Measurements from ENCODE around the gene ADGRF3.
"Not testable (repeated sequence)": the region's sequence is repeated elsewhere in the genome, so short reads cannot be mapped to it uniquely, and the experiment has no call there.

Gene ADGRF3

DNA sequence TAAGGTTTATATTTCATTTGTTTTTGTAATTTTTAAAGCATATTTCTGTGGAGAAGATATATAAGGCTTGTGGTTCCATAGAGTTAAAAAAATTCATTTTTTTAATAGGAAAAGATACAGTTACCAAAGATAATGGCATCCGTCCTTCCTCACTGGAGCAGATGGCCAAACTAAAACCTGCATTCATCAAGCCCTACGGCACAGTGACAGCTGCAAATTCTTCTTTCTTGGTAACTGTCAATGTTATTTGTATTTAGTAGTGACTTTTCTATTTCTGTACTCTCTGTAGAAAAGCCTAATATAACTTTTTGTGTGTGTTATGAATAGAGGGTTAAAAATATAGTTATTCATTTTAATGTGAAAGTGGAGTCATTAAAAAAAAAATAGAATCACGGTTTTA is 66.7 kb downstream of the ADGRF3 start:
- no peak for DNase-seq (ENCODE audit: low read depth)
- no peak overlapping the region for H3K4me3 ChIP-seq (ENCODE audit: low read length)
- TF ChIP-seq, protein P1, sequence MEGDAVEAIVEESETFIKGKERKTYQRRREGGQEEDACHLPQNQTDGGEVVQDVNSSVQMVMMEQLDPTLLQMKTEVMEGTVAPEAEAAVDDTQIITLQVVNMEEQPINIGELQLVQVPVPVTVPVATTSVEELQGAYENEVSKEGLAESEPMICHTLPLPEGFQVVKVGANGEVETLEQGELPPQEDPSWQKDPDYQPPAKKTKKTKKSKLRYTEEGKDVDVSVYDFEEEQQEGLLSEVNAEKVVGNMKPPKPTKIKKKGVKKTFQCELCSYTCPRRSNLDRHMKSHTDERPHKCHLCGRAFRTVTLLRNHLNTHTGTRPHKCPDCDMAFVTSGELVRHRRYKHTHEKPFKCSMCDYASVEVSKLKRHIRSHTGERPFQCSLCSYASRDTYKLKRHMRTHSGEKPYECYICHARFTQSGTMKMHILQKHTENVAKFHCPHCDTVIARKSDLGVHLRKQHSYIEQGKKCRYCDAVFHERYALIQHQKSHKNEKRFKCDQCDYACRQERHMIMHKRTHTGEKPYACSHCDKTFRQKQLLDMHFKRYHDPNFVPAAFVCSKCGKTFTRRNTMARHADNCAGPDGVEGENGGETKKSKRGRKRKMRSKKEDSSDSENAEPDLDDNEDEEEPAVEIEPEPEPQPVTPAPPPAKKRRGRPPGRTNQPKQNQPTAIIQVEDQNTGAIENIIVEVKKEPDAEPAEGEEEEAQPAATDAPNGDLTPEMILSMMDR (conservative IDR thresholded peaks at IDR 0.05; ENCODE audit: low read length): no peak

DNA sequence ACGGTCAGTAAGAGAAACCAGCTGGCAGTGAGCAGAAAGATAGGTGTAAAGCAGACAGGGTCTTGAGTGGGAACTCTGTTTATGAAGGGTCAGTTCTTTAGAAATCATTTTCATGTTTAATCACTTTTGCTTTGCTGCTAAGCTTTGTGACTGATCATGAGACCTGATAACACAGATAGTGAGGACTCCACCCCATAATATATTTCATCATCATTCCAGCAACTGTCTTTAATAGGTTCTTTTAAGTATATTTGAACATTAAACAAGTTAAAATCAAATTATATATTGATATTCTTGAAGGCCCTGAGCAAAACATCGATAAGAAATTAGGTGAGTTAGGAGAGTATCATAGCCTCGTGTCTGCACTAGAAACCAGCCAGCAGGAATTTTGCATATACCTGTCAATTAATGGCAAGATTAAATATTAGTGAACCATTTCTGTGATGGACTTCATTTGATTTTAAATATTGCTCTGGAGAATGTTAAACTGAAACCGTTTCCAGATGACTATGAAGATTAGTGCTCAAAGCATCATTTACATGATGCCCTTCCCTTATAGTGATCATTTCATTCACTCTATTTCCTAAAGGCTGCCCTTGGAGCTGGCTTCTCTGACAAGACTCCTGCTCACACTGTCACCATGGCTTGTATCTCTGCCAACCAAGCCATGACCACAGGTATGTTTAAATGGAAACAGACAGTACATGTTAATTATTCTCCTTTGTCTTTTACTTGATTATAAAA is 69.9 kb downstream of the ADGRF3 start:
- H3K4me3 ChIP-seq (ENCODE audit: low read length): no peak overlapping the region
- TF ChIP-seq, protein P1 (conservative IDR thresholded peaks at IDR 0.05; ENCODE audit: low read length): no peak

DNA sequence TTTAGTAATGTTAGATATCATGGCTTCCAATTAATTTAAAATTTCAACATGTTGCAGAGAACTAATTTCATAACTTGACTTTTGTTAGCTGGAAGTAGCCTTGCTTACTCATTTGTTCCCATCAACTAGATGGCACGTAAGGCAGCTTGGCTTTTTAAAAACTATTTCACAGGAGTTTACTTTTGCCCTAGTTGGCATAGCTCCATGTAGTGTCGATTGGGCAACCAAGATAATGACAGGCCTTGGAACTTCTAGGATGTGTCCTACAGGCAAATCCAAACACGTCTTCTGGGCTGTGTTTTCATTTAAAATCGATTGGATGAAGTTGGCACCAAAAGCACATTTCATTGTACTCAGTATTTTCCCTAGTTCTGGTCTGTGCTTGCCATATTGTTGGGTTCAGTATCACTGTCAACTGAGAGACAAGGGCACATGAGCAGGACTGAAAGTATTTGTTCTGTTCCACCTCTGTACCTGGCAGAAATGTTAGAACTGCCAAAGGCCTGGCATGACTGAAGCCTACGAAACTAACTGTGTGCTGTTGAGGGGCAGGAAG is 72.5 kb downstream of the ADGRF3 start:
- DNase-seq (ENCODE audit: low read depth): peak; percentile 99
- peak overlapping the region; percentile 16; the same call in 1 of the 2 replicates for H3K4me3 ChIP-seq (ENCODE audit: low read length)

More for the DNA sequence above, 69.9 kb downstream of the ADGRF3 start:
- no peak for DNase-seq (ENCODE audit: low read depth)

DNA sequence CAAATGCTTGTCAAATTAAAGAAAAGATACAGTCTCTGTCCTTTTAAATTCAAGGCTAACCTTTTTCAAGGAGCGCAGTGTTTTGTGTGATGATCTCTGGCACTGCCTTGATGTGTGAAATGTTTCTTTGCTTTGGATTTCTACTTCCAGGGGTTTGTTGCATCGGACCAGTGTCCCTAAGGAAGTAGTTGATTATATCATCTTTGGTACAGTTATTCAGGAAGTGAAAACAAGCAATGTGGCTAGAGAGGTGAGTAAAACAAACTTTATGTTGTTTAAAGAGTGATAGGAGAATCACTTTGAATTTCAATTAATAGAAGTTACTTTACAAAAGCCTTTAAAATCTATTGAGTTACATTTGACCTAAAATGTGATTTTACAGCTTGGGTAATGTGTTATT is 73.1 kb downstream of the ADGRF3 start:
- TF ChIP-seq, protein P1 (conservative IDR thresholded peaks at IDR 0.05; ENCODE audit: low read length): no peak
- no peak overlapping the region for H3K4me3 ChIP-seq (ENCODE audit: low read length)
- DNase-seq (ENCODE audit: low read depth): peak; percentile 69

More for the DNA sequence above, 72.5 kb downstream of the ADGRF3 start:
- TF ChIP-seq, protein P1 (conservative IDR thresholded peaks at IDR 0.05; ENCODE audit: low read length): no peak

DNA sequence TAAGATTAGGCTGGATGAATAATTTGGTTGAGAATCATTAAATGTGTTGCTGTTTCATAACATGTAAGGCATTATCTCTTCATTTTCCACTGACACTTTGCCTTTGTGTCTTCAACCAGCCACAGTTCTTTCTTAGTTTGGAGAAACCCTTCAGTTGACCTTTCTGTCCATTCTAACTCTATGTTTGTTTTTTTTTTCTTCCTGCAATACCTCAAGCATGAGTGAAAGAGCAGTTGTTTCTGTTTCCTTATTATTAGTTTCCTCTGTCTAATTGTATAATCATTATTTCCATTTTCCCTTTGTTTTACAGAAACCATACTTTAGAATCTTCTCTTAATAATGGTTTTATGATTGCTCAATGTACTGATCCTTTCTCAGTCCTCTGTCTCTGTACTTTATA is 76.2 kb downstream of the ADGRF3 start:
- TF ChIP-seq, protein P1 (conservative IDR thresholded peaks at IDR 0.05; ENCODE audit: low read length): no peak

DNA sequence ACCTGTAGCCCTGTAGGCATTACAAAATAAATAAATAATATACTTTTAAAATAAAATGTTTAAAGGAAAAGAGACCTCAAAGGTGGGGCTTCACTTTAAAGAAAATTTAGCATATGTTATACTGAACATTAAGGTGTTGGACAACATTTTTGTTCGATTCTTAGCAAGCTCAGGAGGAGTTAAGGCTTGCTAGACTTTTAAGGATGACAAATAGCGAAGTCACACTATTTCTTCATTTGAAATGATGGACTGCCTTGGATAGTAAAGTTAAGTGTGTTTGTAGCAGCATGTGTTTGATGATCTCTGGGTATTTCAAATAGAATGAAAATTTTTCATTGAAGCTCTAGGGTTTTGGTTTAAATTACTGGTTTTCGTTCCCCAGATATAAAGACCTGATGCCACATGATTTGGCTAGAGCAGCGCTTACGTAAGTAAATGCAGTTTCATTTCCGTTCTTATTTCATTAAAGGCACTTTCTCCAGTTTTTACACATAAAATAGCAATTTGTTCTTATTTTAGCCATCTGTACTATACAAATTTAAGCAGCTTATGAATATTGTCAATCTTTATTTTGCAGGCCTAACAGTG is 76.9 kb downstream of the ADGRF3 start:
- no peak overlapping the region for H3K4me3 ChIP-seq (ENCODE audit: low read length)
- TF ChIP-seq, protein P1 (conservative IDR thresholded peaks at IDR 0.05; ENCODE audit: low read length): no peak
- DNase-seq (ENCODE audit: low read depth): peak; percentile 14

More for the DNA sequence above, 76.2 kb downstream of the ADGRF3 start:
- no peak overlapping the region for H3K4me3 ChIP-seq (ENCODE audit: low read length)
- no peak for DNase-seq (ENCODE audit: low read depth)

DNA sequence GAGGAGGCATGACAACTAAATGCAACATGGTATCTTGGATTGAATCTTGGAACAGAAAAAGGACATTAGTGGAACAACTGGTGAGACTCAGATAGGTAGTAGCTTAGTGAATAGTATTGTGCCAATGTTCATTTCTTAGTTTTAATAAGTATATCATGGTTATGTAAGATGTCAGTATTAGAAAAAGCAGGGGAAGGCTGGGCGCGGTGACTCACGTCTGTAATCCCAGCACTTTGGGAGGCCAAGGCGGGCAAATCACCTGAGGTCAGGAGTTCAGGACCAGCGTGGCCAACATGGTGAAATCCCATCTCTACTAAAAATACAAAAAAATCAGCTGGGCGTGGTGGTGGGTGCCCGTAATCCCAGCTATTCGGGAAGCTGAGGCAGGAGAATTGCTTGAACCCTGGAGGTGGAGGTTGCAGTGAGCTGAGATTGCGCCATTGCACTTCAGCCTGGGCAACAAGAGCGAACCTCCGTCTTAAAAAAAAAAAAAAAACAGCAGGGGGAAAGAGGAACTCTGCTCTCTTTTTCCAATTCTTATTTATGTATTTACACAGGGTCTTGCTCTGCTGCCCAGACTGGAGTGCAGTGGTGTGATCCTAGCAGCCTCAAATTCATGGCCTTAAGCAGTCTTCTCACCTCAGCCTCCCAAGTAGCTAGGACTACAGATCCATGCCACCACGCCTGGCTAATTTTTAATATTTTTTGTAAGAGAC is 77.8 kb downstream of the ADGRF3 start:
- DNase-seq (ENCODE audit: low read depth); H3K4me3 ChIP-seq (ENCODE audit: low read length): not testable (repeated sequence)

All from AG10803 (cell line).